ENCODE measurements around the gene MAOB.

DNA sequence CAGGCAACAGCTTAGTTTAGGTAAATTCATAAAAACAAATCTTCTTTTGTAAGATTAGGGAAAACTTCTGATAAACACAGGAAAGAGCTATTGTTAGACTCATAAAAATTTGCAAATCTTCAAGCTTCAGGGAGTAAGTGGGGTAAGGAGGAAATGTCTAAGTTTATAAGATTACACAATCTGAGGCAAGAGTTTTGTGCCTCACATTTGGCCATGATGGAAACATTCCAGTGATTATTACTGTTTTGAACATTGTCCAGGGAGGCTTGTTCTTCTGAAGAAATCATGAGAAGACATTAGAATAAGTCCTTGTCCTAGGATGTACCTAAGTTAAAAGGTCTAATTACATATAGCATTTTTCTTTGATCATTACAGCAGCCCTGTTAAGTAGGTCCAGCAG, 72.8 kb downstream of the MAOB start:
- TF ChIP-seq EZH2 (IDR thresholded peaks at IDR 0.05; ENCODE audit: insufficient read depth, poor library complexity, severe bottlenecking) (no peak), EZH2phosphoT487 (IDR thresholded peaks at IDR 0.05; ENCODE audit: insufficient read depth, low read depth) (no peak)
